Measurements from ENCODE around the gene VRK3.

Gene VRK3

GRCh38 chr19:50026550-50026906 is 1.4 kb upstream of the VRK3 start:
- DNase-seq = no peak

- DNase-seq = peak; percentile 95
Observed at GRCh38 chr19:50025794-50026549, 800 bp upstream of the VRK3 start, which contains the start of gene ZNF473. Gene ZNF473, plus strand, starts transcription at chr19:50026005. Its CDS starts 5,078 bp downstream, at chr19:50031083.

- no peak for DNase-seq
Observed at GRCh38 chr19:50024719-50025021, 502 bp downstream of the VRK3 start.

- no peak for DNase-seq
Observed at GRCh38 chr19:50022823-50023222, 2.3 kb downstream of the VRK3 start.

- DNase-seq = no peak
Observed at GRCh38 chr19:50020481-50020880, 4.7 kb downstream of the VRK3 start.

GRCh38 chr19:50016225-50016807 is 8.9 kb downstream of the VRK3 start:
- no peak for DNase-seq

- DNase-seq = no peak
Observed at GRCh38 chr19:50008532-50008931, 16.6 kb downstream of the VRK3 start.

- no peak for DNase-seq
Observed at GRCh38 chr19:50007947-50008346, 17.2 kb downstream of the VRK3 start.

GRCh38 chr19:50007170-50007569 is 18.0 kb downstream of the VRK3 start:
- DNase-seq = no peak

- DNase-seq = no peak
Observed at GRCh38 chr19:50005428-50005827, 19.7 kb downstream of the VRK3 start.

GRCh38 chr19:50003810-50004419 is 21.3 kb downstream of the VRK3 start:
- no peak for DNase-seq

GRCh38 chr19:50003254-50003788 is 21.9 kb downstream of the VRK3 start:
- DNase-seq = no peak

- no peak for DNase-seq
Observed at GRCh38 chr19:50002386-50002960, 22.7 kb downstream of the VRK3 start.

- no peak for DNase-seq
Observed at GRCh38 chr19:50001775-50002174, 23.4 kb downstream of the VRK3 start.

- no peak for DNase-seq
Observed at GRCh38 chr19:50000841-50001557, 24.2 kb downstream of the VRK3 start.

GRCh38 chr19:50000038-50000840 is 24.9 kb downstream of the VRK3 start:
- DNase-seq = no peak

- no peak for DNase-seq
Observed at GRCh38 chr19:49999371-50000010, 25.7 kb downstream of the VRK3 start.

GRCh38 chr19:49997709-49998108 is 27.5 kb downstream of the VRK3 start:
- no peak for DNase-seq

- DNase-seq = no peak
Observed at GRCh38 chr19:49988433-49988832, 36.7 kb downstream of the VRK3 start.

GRCh38 chr19:49988007-49988406 is 37.2 kb downstream of the VRK3 start:
- no peak for DNase-seq

GRCh38 chr19:49987159-49987698 is 37.9 kb downstream of the VRK3 start:
- DNase-seq = peak; percentile 12

Data from DMS 273 treated with DMSO at 0.1 percent for 48 hours (cell line).